Limb (tissue), 2 donors: ENCODE measurements around the gene YARS1.

Experiments
- DNase-seq, 2 donors: peaks; one replicate each; pipeline ENCODE4 v3.0.0-alpha.2; 2016; ENCODE audit errors: extremely low spot score in 2 of 2

Gene YARS1

DNA sequence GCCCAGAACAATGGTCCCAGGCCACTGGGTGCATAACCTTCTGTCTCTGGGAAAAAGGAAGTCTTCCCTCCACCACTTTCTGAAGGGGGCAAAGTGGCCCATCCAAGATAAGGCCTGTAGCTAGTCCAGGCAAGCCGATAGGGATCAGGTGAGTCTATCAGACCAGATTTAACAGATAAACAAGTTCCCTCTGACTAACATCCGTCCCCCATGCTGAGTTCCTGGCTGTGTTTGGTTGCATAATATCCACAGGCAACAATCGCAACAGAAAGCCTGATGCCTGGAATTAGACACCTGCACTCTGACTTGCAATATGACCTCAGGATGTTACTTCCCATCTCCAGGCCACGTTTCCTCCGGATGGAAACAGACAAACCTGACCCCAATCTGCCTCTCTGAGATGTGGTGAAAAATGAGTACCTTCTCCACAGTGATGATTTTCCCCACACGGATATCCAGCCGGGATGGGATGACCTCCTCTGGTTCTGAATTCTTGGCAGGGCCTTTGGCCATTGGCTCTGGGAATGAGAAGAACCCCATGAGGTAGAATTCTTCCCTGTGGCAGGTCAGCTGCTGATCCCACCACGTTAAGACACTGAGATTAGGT, 36.4 kb downstream of the YARS1 start:
- DNase-seq: no peak

DNA sequence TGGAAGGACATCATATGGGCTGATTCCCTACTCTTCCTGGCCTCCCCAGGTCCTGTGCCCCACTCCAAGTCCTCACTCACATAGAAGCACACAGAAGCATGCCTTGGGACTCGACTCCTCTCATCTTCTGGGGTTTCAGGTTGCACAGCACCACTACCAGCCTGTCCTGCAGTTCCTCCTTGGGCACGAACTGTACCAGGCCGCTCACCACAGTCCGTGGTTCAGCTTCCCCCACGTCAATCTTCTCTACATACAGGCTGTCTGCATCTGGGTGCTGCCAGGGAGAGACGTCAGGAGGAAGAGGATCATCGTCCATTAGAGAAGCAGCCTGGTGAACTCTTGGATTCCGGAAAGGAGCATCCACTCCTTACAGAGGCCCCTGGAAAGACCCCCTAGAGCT, 37.2 kb downstream of the YARS1 start:
- no peak for DNase-seq

DNA sequence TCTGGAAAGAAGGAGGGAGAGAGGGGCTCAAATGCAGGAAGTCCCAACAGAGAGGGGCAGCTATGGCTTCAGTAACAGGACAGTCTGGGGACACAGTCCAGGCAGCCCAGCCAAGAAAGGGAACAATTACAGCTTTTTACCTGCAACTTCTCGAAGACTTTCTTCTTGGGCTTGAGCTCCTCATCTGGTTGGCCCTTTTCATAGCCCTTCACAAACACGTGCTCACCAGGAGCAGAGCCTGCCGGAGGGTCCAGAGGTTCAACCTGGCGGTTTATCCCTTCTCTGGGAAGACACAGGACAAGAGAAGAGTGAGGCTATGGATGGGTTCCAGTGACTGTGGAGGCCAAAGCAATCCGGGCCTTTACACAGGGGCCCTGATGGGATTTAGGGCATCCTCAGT, 37.9 kb downstream of the YARS1 start:
- no peak for DNase-seq

- DNase-seq: no peak
These were observed 41.4 kb downstream of the YARS1 start for GRCh38 chr1:32775640-32776337.

- DNase-seq: peak; percentile 39 to 44
These were observed 42.1 kb downstream of the YARS1 start for GRCh38 chr1:32774950-32775634.

GRCh38 chr1:32774464-32774808, 42.7 kb downstream of the YARS1 start:
- no peak for DNase-seq

DNA sequence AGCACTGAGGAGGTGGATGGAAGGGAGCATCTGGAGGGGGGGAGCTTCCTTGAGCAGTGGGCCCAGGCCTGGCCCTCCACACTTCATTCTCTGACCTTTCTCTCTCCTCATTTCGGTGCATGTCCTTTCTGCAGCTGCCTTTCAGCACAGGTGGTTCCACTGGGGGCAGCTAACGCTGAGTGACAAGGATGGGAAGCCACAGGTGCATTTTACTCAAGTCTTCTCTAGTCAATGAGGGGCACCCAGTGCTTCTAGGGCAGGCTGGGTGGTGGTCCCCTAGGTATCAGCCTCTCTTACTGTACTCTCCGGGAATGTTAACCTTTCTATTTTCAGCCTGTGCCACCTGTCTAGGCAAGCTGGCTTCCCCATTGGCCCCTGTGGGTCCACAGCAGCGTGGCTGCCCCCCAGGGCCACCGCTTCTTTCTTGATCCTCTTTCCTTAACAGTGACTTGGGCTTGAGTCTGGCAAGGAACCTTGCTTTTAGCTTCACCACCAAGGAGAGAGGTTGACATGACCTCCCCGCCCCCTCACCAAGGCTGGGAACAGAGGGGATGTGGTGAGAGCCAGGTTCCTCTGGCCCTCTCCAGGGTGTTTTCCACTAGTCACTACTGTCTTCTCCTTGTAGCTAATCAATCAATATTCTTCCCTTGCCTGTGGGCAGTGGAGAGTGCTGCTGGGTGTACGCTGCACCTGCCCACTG, 43.2 kb downstream of the YARS1 start:
- DNase-seq: no peak

DNA sequence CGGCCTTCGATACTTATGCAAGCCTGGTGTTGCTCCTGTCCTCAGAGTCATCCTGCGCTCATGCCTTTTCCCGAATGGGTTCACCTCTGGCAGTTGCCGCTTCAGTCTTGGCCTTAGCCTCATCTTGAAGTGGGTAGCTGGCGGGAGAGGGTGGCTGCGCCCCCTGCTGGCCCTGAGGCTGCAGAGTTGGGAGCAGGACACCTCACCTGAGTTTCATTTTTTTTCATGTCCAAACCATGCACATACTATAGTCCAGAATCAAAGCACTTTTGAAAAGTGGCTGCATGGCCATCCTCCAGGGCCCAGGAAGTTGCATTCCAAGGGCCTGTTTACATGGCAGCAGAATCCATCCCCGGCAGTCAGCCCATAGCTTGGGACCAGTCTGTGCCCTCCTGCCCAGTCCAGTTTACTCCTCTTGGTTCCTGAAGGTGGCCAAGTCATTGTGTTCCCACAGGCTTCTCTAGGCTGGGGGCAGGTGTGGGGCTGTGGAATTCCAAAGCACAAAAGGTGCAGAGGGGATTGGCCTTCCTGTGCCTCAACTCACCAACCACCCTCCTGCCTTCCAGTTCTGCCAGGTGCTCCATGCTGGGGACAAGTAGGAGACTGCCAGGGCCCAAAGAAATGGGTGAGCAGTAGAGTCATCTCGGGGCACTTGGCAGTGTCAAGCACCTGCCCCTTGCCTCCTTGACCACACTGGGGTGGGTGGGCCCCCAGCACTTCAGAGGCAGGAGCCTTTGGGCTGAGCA, 44.0 kb downstream of the YARS1 start:
- peak; percentile 64 to 87 for DNase-seq

GRCh38 chr1:32772281-32773017, 44.7 kb downstream of the YARS1 start:
- DNase-seq: no peak

GRCh38 chr1:32771561-32772280, 45.4 kb downstream of the YARS1 start:
- DNase-seq: peak in 1 of 2 donors; percentile 39

GRCh38 chr1:32770741-32771548, 46.2 kb downstream of the YARS1 start:
- peak in 1 of 2 donors; percentile 30 for DNase-seq

DNA sequence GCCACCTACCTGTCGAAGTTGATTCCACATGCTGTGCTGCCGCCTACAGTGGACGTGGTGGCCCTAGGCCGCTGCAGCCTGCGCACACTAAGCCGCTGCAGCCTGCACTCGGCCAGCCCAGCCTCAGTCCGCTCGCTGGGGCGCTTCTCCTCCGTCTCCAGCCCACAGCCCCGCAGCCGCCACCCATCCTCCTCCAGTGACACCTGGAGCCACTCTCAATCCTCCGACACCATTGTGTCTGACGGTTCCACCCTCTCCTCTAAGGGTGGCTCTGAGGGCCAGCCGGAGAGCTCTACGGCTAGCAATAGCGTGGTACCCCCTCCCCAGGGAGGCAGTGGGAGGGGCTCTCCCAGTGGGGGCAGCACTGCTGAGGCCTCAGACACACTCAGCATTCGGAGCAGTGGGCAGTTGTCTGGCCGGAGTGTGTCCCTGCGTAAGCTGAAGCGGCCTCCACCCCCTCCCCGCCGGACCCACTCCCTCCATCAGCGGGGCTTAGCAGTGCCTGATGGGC, 46.9 kb downstream of the YARS1 start:
- peak in 1 of 2 donors; percentile 24 for DNase-seq

GRCh38 chr1:32769524-32770220, 47.5 kb downstream of the YARS1 start:
- DNase-seq: peak in 1 of 2 donors; percentile 37

DNA sequence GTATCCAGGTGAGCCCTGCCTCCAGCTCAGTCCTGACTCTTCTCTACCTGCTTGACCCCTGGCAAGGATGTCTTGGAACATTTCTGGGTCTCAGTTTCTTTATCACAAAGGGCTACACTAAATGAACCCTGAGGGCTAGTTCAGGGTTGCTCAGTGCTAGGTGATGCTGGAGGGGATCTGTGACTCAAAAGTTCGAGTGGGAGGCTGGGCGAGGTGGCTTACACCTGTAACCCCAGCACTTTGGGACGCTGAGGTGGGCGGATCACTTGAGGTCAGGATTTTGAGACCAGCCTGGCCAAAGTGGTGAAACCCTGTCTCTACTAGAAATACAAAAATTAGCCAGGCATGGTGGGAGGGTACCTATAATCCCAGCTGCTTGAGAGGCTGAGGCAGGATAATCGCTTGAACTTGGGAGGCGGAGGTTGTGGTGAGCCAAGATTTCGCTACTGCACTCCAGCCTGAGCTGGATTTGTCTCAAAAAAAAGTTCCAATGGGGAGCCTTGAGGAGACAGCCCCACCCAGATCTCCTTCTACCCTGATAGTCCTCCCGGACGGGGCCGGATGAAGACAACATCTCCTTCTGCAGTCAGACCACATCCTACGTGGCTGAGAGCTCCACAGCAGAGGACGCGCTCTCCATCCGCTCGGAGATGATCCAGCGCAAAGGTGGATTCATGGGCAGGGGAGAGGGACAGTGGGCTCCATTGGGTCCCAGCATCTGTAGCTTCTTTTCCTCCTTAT, 48.9 kb downstream of the YARS1 start:
- DNase-seq: no peak

- peak in 1 of 2 donors; percentile 29 for DNase-seq
These were observed 49.5 kb downstream of the YARS1 start for GRCh38 chr1:32767641-32768040.

DNA sequence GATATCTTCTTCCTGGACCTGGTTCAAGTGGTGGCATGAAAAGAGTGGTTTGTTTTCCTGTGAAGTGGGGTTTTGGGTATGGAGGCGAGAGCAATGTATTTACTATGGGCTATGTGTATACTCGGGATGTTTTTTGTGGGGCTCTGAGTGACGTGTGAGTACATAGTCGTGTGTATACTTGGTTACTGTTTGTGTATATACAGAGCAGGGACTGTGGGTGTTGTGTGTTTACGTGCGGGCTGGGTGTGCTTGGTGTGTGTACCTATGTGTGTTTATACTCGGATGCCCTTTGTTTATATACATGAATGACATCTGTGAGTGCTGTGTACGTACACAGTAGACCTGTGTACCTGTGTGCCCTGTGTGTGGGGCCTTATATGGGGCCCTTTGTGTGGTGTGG, 50.0 kb downstream of the YARS1 start:
- no peak for DNase-seq

DNA sequence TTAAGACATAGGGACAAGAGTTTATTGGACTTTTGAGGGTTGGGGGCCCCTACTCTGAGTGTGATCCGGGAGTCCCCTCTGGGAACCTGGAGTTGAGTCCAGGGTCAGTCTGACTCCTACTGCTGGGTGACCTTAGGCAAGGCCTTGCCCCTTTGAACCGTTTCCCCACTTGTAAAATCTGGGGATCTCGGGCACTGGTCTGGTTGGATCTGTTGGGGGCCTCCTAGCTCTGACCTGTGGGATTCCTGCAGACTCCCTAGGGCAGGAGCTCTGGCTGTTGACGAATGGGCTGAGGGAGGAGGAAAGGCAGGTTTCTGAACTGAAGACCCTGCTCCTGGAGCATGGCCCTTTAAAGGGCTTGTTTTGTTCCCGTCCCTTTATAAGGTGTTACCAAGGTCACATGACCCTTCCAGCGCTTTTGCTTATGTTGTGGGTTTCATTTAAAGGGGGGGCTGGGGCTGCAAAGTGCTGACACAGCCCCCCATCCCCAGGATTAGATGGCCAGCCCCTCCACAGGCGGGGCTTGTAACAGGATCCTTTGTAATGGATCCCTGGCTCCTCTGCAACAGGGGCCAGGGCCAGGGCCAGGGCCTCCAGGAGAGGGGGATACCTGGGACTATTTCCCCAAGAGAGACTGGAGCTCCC, 50.7 kb downstream of the YARS1 start:
- peak in 1 of 2 donors; percentile 31 for DNase-seq
